SU-DHL-6 (cell line): ENCODE data around the gene MRE11.

ENCODE experiments used
- H2AFZ ChIP-seq: fragments of 200-600 bp; sonication (generic); 2 replicates; pipeline ENCODE4 v1.6.1; 2014; ENCODE audit warnings: low read depth, mild to moderate bottlenecking, moderate library complexity, mixed read lengths, antibody characterized with exemption, low read length; ENCODE audit not compliant: severe bottlenecking
- H3F3A ChIP-seq: fragments of 200-600 bp; shearing (Covaris generic); 2 replicates; pipeline ENCODE4 v1.6.0; 2016; ENCODE audit warnings: antibody characterized with exemption, mild to moderate bottlenecking; ENCODE audit not compliant: insufficient read depth
- H3K27ac ChIP-seq: fragments of 200-600 bp; sonication (generic); 2 replicates; pipeline ENCODE4 v1.5.1; 2016; ENCODE audit warnings: low read depth, mild to moderate bottlenecking, low read length, moderate library complexity, mixed read lengths
- H3K27me3 ChIP-seq: fragments of 200-600 bp; sonication (generic), shearing (Covaris generic); 2 replicates; pipeline ENCODE4 v1.6.0; 2014; ENCODE audit warnings: mild to moderate bottlenecking, low read length
- H3K36me3 ChIP-seq: fragments of 200-600 bp; sonication (generic); 2 replicates; pipeline ENCODE4 v1.6.1; 2014; ENCODE audit warnings: mild to moderate bottlenecking, low read length, mixed read lengths
- H3K4me2 ChIP-seq: fragments of 300-600, 200-600 bp; shearing (Covaris generic), sonication (generic); 2 replicates; pipeline ENCODE4 v1.6.0; 2014; ENCODE audit warnings: low read length, low read depth, mild to moderate bottlenecking; ENCODE audit not compliant: poor library complexity, severe bottlenecking
- H3K4me3 ChIP-seq: fragments of 200-600 bp; sonication (generic); 2 replicates; pipeline ENCODE4 v1.5.1; 2014; ENCODE audit warnings: antibody characterized with exemption, low read length, mild to moderate bottlenecking, mixed read lengths; ENCODE audit not compliant: insufficient read depth, poor library complexity, severe bottlenecking
- H3K79me2 ChIP-seq: fragments of 200-600 bp; sonication (generic); 2 replicates; pipeline ENCODE4 v1.6.1; 2014; ENCODE audit warnings: mild to moderate bottlenecking, low read length, moderate library complexity; ENCODE audit not compliant: insufficient read depth
- H3K9ac ChIP-seq: fragments of 200-600 bp; sonication (generic); 2 replicates; pipeline ENCODE4 v1.7.0; 2014; ENCODE audit warnings: mild to moderate bottlenecking, low read length
- H3K9me2 ChIP-seq: fragments of 200-600 bp; sonication (generic); replicated peaks from 2 replicates; pipeline ENCODE4 v1.6.1; 2014; ENCODE audit warnings: low read length; ENCODE audit not compliant: insufficient read depth
- H3K9me3 ChIP-seq: fragments of 200-600 bp; sonication (generic); 2 replicates; pipeline ENCODE4 v1.6.1; 2014; ENCODE audit warnings: low read length, mixed read lengths; ENCODE audit not compliant: insufficient read depth
- H4K20me1 ChIP-seq: fragments of 200-600 bp; sonication (generic); 2 replicates; pipeline ENCODE4 v1.6.1; 2014; ENCODE audit warnings: low read depth, mild to moderate bottlenecking, antibody characterized with exemption, low read length, moderate library complexity, mixed read lengths
- CTCF ChIP-seq: fragments of 200-600 bp; sonication (generic); IDR thresholded peaks from one replicate; pipeline ENCODE4 v1.5.1; 2017; ENCODE audit warnings: antibody characterized with exemption, mild to moderate bottlenecking, low read length, moderate library complexity; ENCODE audit not compliant: insufficient read depth, poor library complexity, severe bottlenecking
- EZH2phosphoT487 ChIP-seq: fragments of 200-600 bp; sonication (generic), shearing (Covaris generic); conservative IDR thresholded peaks from 2 replicates; pipeline ENCODE4 v1.6.1; 2018; ENCODE audit warnings: mild to moderate bottlenecking, antibody characterized with exemption, low read length, moderate library complexity, mixed read lengths

Gene MRE11

GRCh38 chr11:94532211-94532610 is 38.6 kb upstream of the MRE11 start:
- H3K27ac ChIP-seq = no peak overlapping the region
- no peak overlapping the region for H3K4me3 ChIP-seq
- no peaks in the 10 kb centered on the region for H3K36me3 ChIP-seq
- no peaks in the 10 kb centered on the region for H4K20me1 ChIP-seq
- no peaks in the 10 kb centered on the region for H3K9me2 ChIP-seq
- TF ChIP-seq CTCF (no peak), EZH2phosphoT487 (no peak)
- H3K27me3 ChIP-seq = no peaks in the 10 kb centered on the region; the same call in 1 of the 2 replicates
- no peak overlapping the region for H2AFZ ChIP-seq
- H3F3A ChIP-seq = no peaks in the 10 kb centered on the region
- no peaks in the 10 kb centered on the region for H3K79me2 ChIP-seq
- no peaks in the 10 kb centered on the region for H3K9me3 ChIP-seq
- H3K4me2 ChIP-seq = no peak overlapping the region
- no peak overlapping the region for H3K9ac ChIP-seq

DNA sequence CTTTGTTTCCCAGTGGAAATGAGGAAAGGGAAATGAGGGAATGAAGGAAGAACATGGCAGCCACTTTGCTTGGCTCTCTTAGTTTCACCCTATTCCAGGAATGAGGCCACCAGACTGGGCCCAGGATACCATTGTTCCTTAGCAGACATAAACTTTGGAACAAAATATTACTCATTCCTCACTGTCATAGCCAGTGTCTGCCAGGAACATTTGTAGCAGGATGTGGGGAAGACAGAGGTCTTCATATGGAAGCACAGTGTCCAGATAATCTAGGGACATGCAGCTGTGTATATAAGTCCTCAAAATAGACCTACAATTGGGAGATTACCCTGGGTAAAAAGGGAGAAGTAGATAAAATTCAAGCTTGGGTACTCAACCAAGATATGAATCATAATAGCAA is 34.9 kb upstream of the MRE11 start:
- Histone ChIP-seq H4K20me1 (no peaks in the 10 kb centered on the region), H3K36me3 (no peaks in the 10 kb centered on the region), H3F3A (no peaks in the 10 kb centered on the region), H3K9me3 (no peaks in the 10 kb centered on the region), H3K27me3 (no peaks in the 10 kb centered on the region; the same call in 1 of the 2 replicates), H3K27ac (no peak overlapping the region), H3K79me2 (no peaks in the 10 kb centered on the region), H3K9ac (no peak overlapping the region), H3K4me2 (no peak overlapping the region), H3K9me2 (no peaks in the 10 kb centered on the region), H2AFZ (no peak overlapping the region), H3K4me3 (no peak overlapping the region)
- TF ChIP-seq EZH2phosphoT487 = no peak
- TF ChIP-seq CTCF = no peak

- H3K79me2 ChIP-seq = no peaks in the 10 kb centered on the region
- H3K4me2 ChIP-seq = no peak overlapping the region
- no peaks in the 10 kb centered on the region for H3K36me3 ChIP-seq
- TF ChIP-seq CTCF (no peak), EZH2phosphoT487 (no peak)
- no peaks in the 10 kb centered on the region; the same call in 1 of the 2 replicates for H3K27me3 ChIP-seq
- no peaks in the 10 kb centered on the region for H4K20me1 ChIP-seq
- no peaks in the 10 kb centered on the region for H3K9me2 ChIP-seq
- no peak overlapping the region for H3K4me3 ChIP-seq
- H2AFZ ChIP-seq = no peak overlapping the region
- H3K27ac ChIP-seq = no peak overlapping the region
- no peaks in the 10 kb centered on the region for H3F3A ChIP-seq
- no peak overlapping the region for H3K9ac ChIP-seq
- H3K9me3 ChIP-seq = no peaks in the 10 kb centered on the region
These were observed 33.2 kb upstream of the MRE11 start for GRCh38 chr11:94526645-94527438.
